DMS53 treated with DMSO at 0.1 percent for 48 hours (cell line): Measurements from ENCODE around the gene CTTNBP2.

Experiments used
- DNase-seq: peaks from one replicate; lab custom pipeline; 2025; ENCODE audit not compliant: unreplicated experiment; lab: John Stamatoyannopoulos, UW

Gene CTTNBP2, protein sequence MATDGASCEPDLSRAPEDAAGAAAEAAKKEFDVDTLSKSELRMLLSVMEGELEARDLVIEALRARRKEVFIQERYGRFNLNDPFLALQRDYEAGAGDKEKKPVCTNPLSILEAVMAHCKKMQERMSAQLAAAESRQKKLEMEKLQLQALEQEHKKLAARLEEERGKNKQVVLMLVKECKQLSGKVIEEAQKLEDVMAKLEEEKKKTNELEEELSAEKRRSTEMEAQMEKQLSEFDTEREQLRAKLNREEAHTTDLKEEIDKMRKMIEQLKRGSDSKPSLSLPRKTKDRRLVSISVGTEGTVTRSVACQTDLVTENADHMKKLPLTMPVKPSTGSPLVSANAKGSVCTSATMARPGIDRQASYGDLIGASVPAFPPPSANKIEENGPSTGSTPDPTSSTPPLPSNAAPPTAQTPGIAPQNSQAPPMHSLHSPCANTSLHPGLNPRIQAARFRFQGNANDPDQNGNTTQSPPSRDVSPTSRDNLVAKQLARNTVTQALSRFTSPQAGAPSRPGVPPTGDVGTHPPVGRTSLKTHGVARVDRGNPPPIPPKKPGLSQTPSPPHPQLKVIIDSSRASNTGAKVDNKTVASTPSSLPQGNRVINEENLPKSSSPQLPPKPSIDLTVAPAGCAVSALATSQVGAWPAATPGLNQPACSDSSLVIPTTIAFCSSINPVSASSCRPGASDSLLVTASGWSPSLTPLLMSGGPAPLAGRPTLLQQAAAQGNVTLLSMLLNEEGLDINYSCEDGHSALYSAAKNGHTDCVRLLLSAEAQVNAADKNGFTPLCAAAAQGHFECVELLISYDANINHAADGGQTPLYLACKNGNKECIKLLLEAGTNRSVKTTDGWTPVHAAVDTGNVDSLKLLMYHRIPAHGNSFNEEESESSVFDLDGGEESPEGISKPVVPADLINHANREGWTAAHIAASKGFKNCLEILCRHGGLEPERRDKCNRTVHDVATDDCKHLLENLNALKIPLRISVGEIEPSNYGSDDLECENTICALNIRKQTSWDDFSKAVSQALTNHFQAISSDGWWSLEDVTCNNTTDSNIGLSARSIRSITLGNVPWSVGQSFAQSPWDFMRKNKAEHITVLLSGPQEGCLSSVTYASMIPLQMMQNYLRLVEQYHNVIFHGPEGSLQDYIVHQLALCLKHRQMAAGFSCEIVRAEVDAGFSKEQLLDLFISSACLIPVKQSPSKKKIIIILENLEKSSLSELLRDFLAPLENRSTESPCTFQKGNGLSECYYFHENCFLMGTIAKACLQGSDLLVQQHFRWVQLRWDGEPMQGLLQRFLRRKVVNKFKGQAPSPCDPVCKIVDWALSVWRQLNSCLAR (N-terminal part only)

DNA sequence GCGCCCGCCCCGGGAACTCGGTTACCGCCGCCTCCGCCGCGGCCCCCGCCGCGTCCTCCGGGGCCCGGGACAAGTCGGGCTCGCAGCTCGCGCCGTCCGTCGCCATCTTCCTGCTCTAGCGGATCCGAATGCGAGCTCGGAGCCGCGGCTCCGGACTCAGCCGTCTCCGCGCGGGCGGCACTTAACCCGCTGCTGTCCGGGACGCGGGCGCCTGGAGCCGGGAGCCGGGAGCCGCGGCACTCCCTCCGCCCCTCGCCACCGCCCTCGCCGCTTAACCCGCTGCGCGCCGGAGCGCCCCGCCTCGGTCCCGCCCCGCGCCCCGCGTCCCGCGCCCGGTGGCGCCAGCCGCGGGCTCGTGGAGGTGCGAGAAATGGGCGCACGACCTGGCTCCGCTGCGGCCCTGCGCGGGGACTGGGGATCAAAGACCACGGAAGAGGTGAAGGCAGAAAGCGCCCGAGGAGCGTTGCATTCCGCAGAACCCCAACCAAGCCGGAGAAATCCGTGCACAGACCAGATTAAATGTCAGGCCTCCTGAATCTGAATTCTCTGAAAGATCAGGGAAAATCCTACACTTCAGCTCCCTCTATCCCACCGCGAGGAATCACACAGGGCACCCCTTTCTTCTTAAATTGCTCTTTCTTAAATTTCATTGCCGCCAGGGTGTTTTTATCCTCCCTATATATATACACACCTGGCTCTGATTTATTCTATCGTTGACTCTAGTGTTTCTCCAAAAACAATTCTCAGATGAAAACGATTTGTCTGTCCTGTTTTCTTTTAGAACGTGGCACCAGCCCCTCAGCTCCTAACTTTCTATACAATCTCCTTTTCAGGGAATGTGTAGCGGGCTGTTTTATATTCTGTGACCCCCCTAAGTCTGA lies at the start of gene CTTNBP2:
Gene CTTNBP2 (minus strand): TSS at position 132 of the 881 bp plus-strand sequence. CDS start 26 bp downstream, at position 106.
- DNase-seq, result peak; percentile 58

DNA sequence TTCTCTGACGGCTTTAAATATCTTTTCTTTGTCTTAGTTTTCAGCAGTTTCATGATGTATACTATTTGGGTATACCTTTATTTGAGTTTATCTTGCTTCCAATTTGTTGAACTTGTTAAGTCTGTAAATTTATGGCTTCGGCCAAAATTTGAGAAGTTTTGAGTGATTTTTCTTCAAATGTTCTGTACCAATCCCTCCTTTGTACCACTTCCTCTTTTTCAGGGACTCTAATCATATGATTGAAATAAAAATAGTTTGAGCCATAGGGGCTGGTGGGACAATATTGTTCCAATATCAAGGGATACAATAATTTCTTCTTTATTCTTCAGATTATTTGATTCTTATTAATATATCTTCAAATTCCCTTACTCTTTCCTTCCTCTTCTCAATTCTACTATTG lies 43.1 kb upstream of the CTTNBP2 start:
- no peak for DNase-seq

DNA sequence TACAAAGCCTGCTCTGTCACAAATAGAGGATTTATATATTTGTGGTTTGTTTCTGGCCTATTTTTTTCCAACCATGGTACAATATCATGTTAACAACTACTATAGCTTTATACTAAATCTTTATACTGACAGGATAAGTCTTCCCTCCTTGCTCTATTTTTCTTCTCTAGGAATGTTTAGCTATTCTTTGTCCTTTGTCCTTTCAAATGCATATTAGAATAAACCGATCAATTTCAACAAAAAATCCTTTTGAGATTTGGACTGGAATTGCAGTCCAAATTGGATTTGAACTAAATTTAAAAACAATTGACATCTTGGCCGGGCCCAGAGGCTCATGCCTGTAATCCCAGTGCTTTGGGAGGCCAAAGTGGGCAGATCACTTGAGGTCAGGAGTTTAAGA lies 39.2 kb upstream of the CTTNBP2 start:
- DNase-seq, result no peak

DNA sequence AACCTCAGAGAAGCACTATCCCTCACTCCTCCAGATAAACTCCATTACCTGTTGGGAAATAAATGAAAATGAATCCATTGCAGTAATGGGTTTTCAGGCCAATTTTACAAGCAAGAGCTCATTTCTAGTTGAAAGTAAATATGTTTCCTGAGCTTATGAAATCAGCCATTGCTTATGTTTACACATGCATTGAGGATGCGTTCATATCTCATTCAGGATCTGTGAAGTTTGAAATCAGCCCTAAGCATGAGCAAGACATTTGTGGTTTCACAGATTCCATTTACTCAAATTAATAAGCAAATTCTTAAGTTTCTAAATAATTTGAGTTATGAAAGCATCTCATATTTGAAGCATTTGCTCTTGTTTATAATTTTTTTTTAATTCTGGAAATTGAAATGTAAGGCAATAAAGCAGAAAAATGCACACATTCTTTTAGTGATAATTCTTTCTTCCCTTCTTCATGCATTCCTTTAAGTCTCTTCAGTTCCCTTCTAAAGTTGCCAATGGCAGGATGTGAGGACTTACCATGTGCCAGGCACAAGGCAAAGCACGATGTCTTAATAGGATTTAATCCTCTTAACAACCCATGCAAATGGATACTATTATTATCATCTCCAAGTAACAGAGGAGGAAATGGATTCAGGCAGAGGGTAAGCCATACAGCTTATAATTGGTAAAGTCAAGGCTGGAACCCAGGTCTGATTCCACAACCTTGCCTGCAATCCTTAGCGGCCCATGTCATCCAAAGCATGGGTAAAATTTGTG lies 35.0 kb upstream of the CTTNBP2 start:
- DNase-seq, result no peak

DNA sequence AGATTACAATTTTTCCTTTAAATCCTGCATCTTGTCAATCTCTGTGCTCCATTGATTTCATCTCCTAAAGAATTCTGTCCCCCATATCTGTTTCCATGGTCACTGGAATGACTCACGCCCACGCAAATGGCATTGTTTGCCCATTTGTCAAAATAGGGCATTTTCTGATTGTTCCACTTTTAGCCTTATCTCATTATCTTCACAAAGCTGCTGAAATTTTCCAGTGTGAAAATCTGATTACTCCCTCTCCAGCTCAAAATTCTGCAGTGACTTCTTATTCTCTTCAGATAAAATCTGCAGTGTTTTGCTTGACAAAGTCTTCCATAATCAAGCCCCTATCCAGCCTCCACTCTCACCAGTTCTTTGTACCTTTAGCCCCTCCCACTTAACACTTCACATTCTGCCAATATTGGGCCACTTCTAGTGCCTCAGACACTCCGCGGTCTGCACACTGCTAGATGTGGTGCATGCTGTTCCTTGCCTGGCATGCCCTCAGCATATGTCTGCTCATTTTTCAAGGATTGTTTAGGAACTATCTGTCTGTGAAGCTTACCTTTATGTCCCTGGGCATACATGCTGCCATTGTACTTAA lies 33.9 kb upstream of the CTTNBP2 start:
- DNase-seq, result no peak

DNA sequence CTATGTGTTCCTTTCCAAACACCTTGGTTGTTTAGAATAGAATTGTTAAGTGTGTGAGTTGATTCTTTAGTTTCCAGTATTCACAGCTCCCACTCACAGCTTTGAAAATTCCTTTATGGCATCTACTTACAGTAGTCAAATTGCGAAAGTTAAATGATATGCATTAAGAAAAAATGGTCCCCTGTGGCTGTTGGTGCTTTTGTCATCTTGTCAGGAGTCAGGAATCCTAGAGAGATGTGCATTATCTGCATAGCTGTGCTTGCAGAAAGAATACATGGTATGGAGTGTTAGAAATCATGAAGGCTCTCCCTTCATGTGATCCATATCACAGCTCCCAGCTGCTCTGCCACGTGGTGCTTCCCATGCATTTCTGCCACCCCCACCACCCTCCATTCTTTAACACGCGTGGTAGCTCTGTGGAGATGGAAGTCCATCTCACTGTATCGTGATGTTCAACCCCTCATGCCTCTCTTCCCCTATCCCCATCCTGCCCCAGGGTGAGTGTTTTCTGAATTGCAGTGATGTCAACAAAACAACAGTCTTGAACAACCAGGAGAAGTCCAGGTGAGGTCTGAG lies 29.2 kb upstream of the CTTNBP2 start:
- DNase-seq, result no peak

DNA sequence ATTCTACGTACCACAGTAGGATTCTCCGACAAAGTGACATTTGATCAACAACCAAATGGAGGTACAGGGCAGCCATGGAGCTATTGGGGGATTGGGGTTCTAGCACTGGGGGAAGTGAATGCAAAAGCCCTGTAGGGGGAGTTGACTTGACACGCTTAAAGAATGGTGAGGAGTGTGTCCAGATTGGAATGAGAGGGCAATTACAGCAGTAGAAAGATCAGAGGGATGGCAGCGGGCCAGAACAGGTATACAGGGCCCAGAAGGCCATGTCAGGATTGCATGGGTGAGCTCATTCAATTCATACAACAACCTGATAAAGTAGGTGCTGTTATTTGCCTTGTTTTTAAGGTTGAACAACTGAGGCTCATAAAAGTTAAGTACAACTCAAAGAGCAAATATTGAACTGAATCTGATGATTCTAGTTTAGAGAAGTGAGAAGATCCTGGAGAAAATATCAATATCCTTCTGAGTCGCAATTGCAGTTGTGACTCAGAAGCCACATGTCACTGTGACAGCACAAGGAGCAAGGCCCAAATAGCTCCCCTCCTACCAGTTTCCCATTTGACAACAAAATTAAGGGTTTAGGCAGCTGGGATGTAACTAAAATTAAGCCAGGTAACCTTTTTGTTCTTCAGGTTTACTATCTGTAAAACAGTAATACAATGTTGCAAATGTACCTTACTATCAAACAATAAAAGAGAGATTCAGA lies 28.0 kb upstream of the CTTNBP2 start:
- peak; percentile 80 for DNase-seq

DNA sequence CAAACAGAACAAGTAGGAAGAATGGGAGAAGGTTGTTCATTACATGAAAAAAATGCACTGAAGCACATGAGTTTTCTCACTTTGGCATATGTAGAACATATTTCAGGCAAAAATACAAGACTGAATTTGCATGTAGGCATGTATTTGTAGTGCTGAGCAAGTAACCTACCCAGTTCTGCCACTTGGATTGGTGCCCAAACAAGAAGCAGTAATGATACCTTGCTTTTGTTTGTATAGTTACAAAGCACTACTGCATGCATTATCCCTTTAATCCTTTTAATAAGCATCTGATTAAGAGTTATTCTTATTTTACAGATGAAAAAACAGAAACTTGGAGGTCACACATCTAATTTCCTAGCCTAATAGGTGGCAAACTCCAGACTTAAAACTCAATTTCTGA lies 23.1 kb upstream of the CTTNBP2 start:
- peak; percentile 17 for DNase-seq

DNA sequence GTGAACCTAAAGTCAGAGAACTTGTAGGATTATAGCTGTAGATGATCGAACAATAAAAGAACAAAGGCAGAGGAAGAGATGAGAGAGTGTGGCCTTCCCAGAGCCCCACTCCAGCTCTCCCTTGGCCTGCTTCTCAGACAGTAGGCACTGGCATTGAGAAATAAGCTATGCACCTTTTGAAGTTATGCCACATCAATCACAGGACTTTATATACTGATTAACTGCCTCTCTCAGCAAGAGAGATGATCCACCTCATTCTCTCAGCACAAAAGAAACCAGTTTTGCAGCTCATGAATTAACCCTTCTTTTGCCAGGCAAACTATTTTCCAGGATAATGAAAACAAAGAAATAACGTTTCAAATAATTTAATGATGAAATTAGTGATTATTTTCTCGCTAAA lies 22.0 kb upstream of the CTTNBP2 start:
- DNase-seq, result no peak

DNA sequence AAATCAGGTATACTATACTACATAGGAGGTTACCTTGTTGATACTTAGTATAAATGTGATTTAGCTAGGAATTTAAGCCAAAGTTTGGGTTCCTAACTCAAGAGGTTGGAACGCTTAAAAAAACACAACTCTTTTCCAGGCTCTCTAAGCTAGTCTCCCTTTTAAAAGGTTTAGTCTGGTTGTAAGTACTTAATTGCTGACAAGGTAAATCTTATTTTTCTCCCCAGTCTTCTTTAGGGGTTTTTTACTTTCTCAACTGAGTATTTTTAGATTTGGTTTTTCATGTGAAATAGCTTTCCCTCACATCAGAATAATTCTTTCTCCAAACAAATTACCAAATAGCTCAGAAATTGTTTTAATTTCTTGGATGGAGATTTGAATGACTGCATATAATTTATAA lies 20.8 kb upstream of the CTTNBP2 start:
- DNase-seq, result no peak

DNA sequence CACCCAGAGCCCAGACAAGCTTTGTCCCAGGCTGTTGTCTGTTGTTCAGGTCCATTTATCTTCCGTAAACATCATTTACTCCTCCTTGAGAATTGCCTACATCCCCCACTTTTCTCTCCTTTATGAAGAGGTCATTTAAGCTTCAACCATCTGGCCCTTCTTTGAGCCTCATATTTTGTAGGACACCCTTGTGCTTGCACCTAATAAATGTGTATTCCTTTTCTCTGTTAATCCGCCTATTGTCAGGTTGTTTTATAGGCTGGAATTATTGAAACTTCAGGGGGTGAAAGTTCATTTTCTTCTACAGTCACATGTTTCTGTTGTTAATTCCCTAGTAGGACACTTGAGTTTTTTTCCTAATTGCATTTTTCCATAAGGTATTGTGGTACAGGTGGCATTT lies 19.6 kb upstream of the CTTNBP2 start:
- peak; percentile 56 for DNase-seq

DNA sequence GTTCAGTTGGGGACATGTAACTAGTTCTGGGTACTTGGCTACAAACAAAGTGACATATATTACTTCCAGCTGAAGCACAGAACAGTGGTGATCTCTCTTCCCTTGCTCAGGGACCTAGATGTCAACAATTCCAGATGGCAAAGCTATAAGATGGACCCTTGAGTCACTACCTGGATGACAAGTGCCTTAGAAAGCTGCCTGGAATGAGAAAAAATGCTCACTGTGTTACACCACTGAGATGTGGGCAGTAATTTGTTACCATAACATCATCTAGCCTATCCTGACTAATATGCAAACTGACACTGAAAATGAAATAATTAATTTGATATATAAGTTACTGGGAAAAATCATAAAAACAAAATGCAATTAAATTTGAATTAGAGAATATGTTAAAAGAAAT lies 16.4 kb upstream of the CTTNBP2 start:
- DNase-seq, result peak; percentile 45

DNA sequence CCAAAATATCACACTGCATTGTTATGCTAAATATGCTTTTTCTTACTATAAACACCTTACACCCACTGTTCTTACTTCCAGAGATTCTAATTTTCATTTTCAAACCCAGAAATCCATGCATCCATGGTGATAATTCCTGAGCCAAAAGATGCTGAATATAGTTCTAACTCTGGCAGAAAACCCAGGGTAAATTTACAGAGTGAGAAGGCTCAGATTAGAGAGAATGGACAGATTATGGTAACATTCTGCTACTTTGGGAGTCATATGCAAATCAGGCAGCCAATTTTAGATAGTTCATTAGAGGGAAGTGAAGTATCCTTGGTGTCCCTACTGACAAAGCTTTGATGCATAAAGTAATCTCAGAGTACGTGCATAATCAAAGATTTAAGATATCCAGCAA lies 15.4 kb upstream of the CTTNBP2 start:
- DNase-seq, result no peak

DNA sequence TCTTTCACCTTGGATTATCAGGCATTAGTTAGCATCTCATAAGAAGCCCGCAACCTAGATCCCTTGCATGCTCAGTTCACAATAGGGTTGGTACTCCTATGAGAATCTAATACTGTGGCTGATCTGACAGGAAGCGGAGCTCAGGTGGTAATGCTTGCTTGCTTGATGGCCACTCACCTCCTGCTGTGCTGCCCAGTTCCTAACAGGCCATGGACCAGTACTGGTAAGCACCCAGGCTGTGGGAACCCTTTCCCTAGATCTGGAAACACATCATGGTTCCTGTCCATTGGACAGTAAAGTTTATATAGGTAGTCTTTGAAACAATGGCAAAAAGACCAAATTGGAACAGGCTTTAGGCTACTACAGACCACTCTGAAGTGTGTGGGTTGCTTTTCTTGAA lies 9.4 kb upstream of the CTTNBP2 start:
- no peak for DNase-seq

DNA sequence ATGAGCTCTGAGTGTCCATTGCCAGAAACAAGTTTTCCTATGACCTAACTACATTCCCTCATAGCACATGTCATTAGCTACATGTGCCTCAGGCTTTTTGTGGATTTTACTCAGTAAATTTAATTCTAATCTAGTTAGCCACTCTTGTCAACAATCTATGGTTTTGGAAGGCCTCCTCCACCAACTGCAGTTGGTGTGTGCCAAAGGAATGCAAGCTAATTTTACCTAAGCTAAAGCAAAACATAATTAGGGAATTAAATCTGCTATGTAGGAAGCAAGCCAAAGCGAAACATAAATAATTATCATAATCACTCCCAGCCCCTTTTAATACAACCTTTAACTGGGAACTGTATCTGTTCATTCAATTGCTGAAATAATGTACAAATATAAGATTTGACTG lies 3.5 kb upstream of the CTTNBP2 start:
- no peak for DNase-seq

DNA sequence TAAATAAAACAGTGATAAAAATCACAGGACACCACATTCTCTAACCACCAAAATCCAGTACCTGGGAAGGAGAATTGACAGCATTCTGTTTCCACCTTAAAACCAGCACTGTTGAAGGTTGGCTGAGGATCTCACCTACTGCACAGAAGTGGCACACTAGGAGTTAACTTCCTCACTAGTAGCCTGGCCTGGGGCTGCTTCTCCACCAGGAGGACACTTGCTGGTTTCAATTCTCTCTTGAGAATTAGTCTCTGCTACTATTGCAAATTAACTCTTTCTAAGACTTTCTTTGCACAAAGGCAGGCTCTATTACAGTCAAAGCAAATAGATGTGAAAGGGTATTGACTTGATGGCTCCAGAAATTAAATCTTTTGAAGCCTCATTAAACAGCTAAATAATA lies 2.3 kb upstream of the CTTNBP2 start:
- no peak for DNase-seq

DNA sequence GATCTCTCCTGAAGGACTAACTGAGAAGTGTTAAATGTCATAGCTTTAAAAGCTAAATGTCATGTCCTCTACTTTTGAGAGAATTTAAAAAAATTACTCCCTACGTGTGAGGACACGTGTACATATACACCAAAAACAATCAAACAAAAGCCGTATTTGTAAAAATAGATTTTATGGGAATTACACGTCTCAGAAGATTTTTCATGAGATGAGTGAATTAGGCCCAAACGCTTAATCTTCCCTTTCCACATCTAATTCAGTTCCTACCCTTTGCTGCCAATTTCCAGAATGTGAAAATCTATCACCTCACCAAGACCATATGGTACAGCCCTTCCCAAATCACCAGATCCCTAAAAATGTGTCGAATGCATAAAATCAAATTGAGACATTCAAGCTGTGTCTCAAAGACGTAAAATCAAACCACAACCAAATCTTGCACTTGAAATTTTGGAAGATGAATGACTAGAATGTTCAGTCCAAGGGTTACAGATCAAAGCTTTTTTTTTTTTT lies 1.0 kb upstream of the CTTNBP2 start:
- DNase-seq, result no peak
